K562 (cell line): ENCODE measurements around the gene TRIM38. TPM values are rescaled to one million over a fixed set of nuclear protein-coding genes. Genes with fewer than 3 reads are reported as not detected.
A peak's percentile ranks its signal among the peaks of the same experiment; 100 is the strongest.

Experiments used
- ASH1L ChIP-seq: fragments of 450-650 bp; IDR thresholded peaks from 2 replicates; pipeline ENCODE4 v1.6.1; 2018; ENCODE audit warnings: borderline replicate concordance, mild to moderate bottlenecking, low read depth; ENCODE audit not compliant: partially characterized antibody
- E2F6 ChIP-seq, 2 experiments: IDR thresholded peaks; 2 replicates each; pipeline ENCODE4 v1.6.1; 2011; ENCODE audit warnings: borderline replicate concordance in 1 of 2, control low read depth in 1 of 2, low read depth in 1 of 2, low read length in 1 of 2, mild to moderate bottlenecking in 1 of 2, mixed read lengths in 1 of 2, moderate library complexity in 1 of 2; ENCODE audit not compliant: insufficient read depth in 1 of 2, insufficient read length in 1 of 2, poor library complexity in 1 of 2, severe bottlenecking in 1 of 2; ENCODE audit errors: extremely low read depth in 1 of 2
- GABPB2 ChIP-seq: fragments of 250-450 bp; sonication (Bioruptor Pico); conservative IDR thresholded peaks from 2 replicates; pipeline ENCODE4 v1.5.1; 2021; ENCODE audit warnings: mild to moderate bottlenecking
- HDAC1 ChIP-seq, 2 experiments: fragments of 450-650 bp; IDR thresholded peaks; 2 replicates each; pipeline ENCODE4 v1.6.1; 2016 to 2017; ENCODE audit warnings: inconsistent platforms in 1 of 2, mild to moderate bottlenecking in 1 of 2, moderate library complexity in 1 of 2
- ILK ChIP-seq: fragments of 450-650 bp; IDR thresholded peaks from 2 replicates; pipeline ENCODE4 v1.6.1; 2016; ENCODE audit warnings: missing genetic modification characterization, low read depth, mild to moderate bottlenecking, missing compliant biosample characterization, moderate library complexity, borderline replicate concordance
- NCOR1 ChIP-seq: fragments of 450-650 bp; IDR thresholded peaks from 2 replicates; pipeline ENCODE4 v1.6.1; 2016; ENCODE audit warnings: mild to moderate bottlenecking, moderate library complexity
- POLR2A ChIP-seq: fragments of 450-650 bp; conservative IDR thresholded peaks from 2 replicates; pipeline ENCODE4 v1.6.1; 2016
- RNF2 ChIP-seq: sonication (generic); IDR thresholded peaks from 2 replicates; pipeline ENCODE4 v1.6.1; 2016
- SRSF3 ChIP-seq: fragments of 200-400 bp; formaldehyde crosslinking; IDR thresholded peaks from 2 replicates; pipeline ENCODE4 v1.6.1; 2016; ENCODE audit warnings: mild to moderate bottlenecking, low read length, moderate library complexity; ENCODE audit not compliant: insufficient read depth
- TAF7 ChIP-seq: fragments of 450-650 bp; IDR thresholded peaks from 2 replicates; pipeline ENCODE4 v1.6.1; 2016; ENCODE audit warnings: missing genetic modification characterization, missing compliant biosample characterization
- TFE3 ChIP-seq: fragments of 450-650 bp; formaldehyde crosslinking; IDR thresholded peaks from 2 replicates; pipeline ENCODE4 v1.4.0; 2020; ENCODE audit warnings: mild to moderate bottlenecking, mixed read lengths
- TRIM24 ChIP-seq, 2 experiments: fragments of 450-650 bp; IDR thresholded peaks; 2 replicates each; pipeline ENCODE4 v1.6.1; 2016
- USF2 ChIP-seq: sonication (generic); formaldehyde crosslinking; IDR thresholded peaks from 2 replicates; pipeline ENCODE4 v1.5.0; 2020; ENCODE audit warnings: missing genetic modification reagents
- ZNF407 ChIP-seq: fragments of 450-650 bp; IDR thresholded peaks from 2 replicates; pipeline ENCODE4 v1.6.1; 2016; ENCODE audit warnings: low read depth
- polyA plus RNA-seq, 8 experiments: library from polyadenylated mRNA; depleted of rRNA in 4 of 8; stranded (reverse) in 5 of 8; unstranded in 3 of 8; fragments of >200 nt; fragmentation: Nextera tagmentation in 2 of 8; fragmentation: Illumina TruSeq in 1 of 8; extraction: Ambion mirVana in 2 of 8; extraction: Trizol in 1 of 8; gene quantifications; 2 replicates each; pipeline versions ENCODE4 v1.2.1 to v1.2.3, GENCODE V29; 2011 to 2014; ENCODE audit warnings: inconsistent platforms in 1 of 8, missing spikeins in 1 of 8
- total RNA-seq, 7 experiments: library from RNA; depleted of rRNA in 6 of 7; stranded (reverse); fragments of >200 nt in 6 of 7; fragmentation: Illumina TruSeq in 2 of 7; extraction: Trizol in 2 of 7; gene quantifications; 2 replicates each; pipeline versions ENCODE4 v1.2.1 to v1.2.3, GENCODE V29; 2011 to 2021; ENCODE audit warnings: low replicate concordance in 1 of 7

Gene TRIM38
- total and polyA plus RNA-seq, 9 of the 15 experiments (the other 6 are each of a cell fraction or from before 2014, with no cell fraction given): 1.7 to 6.7 (median 6.3) TPM

GRCh38 chr6:26025894-26026832 is 63.6 kb downstream of the TRIM38 start (continued):
- TF ChIP-seq ZNF407 (no peak), E2F6 (IDR thresholded peaks at IDR 0.05; ENCODE audit: borderline replicate concordance in 1 of 2, extremely low read depth in 1 of 2, insufficient read depth in 1 of 2, insufficient read length in 1 of 2, low read depth in 1 of 2, low read length in 1 of 2, poor library complexity in 1 of 2, severe bottlenecking in 1 of 2) (peak; percentile 29 to 56), ASH1L (no peak), TFE3 (CRISPR knock-in tag) (peak; percentile 8), SRSF3 (no peak), NCOR1 (peak; percentile 49), RNF2 (peak; percentile 77), TAF7 (tag) (peak; percentile 30; the same call in 1 of the 2 replicates), GABPB2 (peak; percentile 92), HDAC1 (IDR thresholded peaks at IDR 0.05) (no peak; a peak in 1 of 4 replicates), USF2 (CRISPR knock-in tag) (no peak), ILK (tag) (no peak), TRIM24 (IDR thresholded peaks at IDR 0.05) (peak in 1 of 2 experiments; percentile 5; a peak in 1 of 4 replicates), POLR2A (no peak)
